HFF-Myc (cell line): ENCODE data around the gene COMT.

Experiments
- DNase-seq: peaks from one replicate; pipeline ENCODE4 v3.0.0-alpha.2; 2011; ENCODE audit warnings: low read depth; ENCODE audit errors: extremely low read depth
- H3K4me3 ChIP-seq: replicated peaks from 2 replicates; pipeline ENCODE4 v1.5.1; 2011; ENCODE audit warnings: low read depth, mild to moderate bottlenecking, control low read depth, low read length
- TF ChIP-seq, protein P1 (sequence below): IDR thresholded peaks from 2 replicates; pipeline ENCODE4 v1.5.1; 2012; ENCODE audit warnings: mild to moderate bottlenecking, low read depth, low read length, control low read depth; ENCODE audit errors: missing control alignments

COMT gene

DNA sequence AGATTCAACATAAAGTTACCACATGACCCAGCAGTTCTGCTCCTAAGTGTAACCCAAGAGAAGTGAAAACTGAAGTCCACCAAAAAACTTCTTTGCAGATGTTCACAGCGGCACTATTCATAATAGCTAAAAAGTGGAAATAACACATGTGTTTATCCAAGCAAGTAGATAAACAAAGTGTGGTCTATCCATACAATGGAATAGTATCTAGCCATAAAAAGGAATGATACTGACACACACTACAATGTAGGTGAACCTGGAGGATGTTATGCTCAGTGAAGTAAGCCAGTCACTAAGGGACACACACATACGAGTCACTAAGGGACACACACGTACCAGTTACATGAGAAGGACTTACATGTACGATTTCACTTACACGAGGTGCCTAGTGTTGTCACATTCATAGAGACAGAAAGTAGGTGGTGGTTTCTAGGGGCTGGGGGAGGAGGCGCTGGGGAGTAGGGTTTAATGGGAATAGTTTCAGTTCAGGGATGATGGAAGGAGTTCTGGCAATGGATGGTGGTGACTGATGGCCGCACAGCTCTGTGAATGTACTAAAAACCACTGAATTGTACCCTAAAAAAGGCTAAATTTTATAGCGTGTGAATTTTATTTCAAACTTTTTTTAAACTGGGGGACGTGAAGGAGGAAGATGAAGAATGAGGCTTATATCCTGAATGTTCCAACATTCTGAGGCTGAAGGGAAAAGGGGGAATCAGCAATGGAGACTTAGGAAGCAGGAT, 27.2 kb upstream of the COMT start:
- H3K4me3 ChIP-seq = no peak overlapping the region
- TF ChIP-seq, protein P1, sequence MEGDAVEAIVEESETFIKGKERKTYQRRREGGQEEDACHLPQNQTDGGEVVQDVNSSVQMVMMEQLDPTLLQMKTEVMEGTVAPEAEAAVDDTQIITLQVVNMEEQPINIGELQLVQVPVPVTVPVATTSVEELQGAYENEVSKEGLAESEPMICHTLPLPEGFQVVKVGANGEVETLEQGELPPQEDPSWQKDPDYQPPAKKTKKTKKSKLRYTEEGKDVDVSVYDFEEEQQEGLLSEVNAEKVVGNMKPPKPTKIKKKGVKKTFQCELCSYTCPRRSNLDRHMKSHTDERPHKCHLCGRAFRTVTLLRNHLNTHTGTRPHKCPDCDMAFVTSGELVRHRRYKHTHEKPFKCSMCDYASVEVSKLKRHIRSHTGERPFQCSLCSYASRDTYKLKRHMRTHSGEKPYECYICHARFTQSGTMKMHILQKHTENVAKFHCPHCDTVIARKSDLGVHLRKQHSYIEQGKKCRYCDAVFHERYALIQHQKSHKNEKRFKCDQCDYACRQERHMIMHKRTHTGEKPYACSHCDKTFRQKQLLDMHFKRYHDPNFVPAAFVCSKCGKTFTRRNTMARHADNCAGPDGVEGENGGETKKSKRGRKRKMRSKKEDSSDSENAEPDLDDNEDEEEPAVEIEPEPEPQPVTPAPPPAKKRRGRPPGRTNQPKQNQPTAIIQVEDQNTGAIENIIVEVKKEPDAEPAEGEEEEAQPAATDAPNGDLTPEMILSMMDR = no peak
- no peak for DNase-seq

DNA sequence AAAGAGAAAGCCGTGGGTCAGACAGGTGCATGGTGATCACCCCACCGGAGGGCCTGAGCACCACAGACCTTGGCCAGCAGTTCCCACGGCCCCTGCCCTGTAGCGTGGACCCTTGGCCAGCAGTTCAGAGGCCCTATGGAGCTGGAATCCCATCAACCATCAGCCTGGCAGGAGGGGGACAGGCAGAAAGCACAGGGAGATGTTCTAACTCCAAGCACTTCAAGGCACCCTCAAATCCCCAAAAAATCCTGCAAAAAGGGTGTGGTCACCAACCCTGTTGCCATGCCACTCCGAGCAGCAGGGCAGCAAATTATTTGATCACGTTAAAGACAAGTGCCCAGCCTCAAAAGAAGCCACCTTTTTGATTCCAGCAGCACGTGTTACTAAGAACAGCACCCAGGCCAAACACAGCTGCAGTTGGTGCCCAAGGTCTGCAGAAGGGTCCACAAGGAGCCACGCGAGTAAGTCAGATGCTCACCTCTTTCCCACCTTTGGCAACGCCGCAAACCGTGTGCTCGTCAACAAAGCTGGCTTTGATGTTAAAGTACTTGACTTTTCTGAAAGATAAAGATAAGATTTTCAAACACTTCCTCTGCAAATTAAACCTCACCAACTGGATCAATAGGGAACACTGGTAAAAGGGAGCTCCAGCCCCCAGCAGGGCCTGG, 26.2 kb upstream of the COMT start:
- no peak overlapping the region for H3K4me3 ChIP-seq
- TF ChIP-seq, protein P1 = no peak
- DNase-seq = no peak

DNA sequence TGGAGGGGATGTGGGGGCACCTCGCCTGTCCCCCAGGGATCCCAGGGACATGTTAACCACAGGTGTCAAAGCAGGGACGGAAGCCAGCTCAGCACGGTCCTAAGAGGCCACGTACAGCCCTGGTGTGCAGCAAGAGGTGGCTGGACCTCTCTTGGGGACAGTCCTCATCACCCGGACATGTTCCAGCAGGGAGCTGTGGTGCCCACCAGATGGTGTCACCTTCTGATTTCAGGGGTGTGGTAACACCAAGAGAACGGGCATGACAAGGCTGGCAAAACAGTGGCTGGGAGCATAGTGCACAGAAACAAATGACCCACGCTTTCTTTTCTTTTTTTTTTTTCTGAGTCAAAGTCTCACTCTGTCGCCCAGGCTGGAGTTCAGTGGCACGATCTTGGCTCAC, 25.6 kb upstream of the COMT start:
- no peak for DNase-seq
- H3K4me3 ChIP-seq = no peak overlapping the region
- TF ChIP-seq, protein P1 = no peak

DNA sequence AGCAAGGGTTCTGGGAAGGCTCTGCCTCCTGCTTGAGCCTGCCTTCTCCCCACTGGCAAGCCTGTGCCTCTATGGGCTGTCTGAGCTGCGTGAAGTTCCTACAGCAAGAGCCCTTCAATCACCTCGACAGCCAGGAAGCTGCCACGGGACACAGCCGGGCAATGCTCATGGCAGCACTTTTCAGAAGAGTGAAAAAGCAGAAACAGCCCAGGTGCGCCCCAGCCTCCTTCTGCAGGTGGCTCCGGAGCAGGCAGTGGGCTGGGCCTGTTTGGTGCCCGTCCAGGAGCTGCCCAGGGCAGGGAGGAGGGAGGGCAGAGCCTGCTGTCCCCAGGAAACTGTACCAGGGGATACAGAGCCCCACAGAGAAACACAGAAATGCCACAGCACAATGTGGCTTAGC, 24.6 kb upstream of the COMT start:
- DNase-seq = no peak
- no peak overlapping the region for H3K4me3 ChIP-seq
- TF ChIP-seq, protein P1 = no peak

DNA sequence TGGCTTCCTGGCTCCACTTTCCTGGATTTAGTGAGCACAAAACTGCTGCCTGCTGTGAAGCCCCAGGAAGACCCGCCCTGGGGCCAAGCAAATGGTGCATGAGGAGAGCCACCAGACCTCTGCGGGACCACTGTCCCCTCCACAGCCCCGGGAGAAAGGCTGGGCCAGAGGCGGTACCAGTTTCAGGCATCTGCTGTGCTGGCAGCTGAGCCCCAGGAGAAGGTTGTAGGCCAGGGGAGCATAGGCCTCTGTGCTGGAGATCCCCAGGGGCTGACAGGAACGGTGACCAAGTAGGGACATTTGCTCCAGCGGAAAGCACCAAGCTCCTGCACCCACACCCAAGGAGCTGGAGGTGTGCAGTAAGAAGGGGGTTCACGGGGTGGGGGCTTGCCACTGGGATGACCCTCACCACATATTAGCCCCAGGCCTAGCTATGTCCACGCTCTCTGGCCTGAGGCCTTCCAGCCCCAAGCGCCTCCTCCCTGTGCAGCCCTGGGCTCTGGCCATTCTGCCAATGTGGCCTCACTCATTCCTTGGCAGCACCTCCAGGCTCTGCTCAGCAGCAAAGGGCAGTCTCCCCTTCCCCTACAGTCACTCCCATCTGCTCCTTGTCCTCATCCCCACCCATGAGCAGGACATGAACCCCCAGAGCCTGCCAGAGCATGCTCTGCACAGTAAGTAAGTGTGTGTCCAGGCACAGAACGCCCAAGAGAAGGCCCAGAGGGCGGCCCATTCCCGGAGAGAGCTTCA, 24.0 kb upstream of the COMT start:
- no peak for DNase-seq
- H3K4me3 ChIP-seq = no peak overlapping the region
- TF ChIP-seq, protein P1 = no peak

DNA sequence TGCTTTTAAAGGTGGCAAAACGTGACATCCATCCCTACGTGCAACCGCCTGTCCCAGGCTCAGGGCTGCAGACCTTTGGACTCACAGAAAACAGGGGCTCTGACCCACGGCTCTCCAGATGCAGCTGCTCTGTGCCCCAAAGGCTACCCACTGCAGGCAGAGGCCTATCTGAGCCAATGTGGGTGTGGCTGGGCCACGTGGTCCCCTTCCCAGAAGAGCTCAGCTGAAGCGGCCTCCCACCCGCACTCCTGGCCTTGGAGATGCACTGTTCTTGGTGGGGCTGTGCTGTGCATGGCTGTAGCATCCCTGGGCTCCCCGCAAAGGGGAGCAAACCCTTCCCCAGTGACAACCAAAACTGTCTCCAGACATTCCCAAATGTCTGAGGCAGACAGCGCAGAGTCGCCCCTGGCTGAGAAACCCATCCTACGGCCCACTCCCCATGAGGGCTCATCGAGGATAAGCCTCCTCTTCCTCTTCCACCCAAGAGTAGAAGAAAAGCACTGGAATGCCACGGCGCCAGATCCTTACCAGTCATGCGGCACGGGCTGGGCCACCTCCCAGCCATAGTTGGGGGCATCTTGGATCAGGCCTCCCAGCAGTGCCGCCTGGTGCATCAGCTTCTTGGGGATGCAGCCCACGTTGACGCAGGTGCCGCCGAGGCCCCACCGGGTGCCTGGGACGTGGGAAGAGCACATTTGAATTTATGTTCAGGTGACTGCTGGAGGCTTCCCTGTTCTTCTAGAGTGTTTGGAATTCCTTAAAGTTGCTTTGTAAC, 23.1 kb upstream of the COMT start:
- TF ChIP-seq, protein P1 = no peak
- H3K4me3 ChIP-seq = no peak overlapping the region
- no peak for DNase-seq
